NCI-H146 (cell line): ENCODE measurements around the gene LAIR1.

ENCODE experiments used
- DNase-seq: peaks from one replicate; lab custom pipeline; 2025; lab: John Stamatoyannopoulos, UW

The LAIR1 gene

GRCh38 chr19:54317108-54317964 is 47.4 kb downstream of the LAIR1 start:
- no peak for DNase-seq

GRCh38 chr19:54316746-54317107 is 48.0 kb downstream of the LAIR1 start:
- no peak for DNase-seq

DNA sequence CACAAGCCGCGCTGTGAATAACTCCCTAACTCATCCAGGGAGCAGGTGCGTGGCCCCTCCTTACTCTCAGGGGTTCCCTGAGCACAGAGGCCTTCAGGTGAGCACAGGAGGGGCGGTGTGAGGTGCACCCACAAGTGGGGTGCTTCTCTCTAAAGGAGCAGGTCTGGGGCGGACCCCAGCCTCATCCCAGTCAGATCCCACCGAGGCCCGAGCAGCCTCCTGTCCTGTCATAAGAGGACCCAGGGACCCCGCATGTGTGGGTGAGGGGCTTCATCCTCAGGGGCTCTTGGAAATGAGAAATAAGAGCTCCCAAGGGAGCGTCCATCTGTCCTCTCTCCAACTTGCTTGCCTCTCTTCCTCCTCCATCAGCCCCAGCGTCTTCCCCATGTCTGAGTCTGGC is 48.8 kb downstream of the LAIR1 start:
- no peak for DNase-seq

DNA sequence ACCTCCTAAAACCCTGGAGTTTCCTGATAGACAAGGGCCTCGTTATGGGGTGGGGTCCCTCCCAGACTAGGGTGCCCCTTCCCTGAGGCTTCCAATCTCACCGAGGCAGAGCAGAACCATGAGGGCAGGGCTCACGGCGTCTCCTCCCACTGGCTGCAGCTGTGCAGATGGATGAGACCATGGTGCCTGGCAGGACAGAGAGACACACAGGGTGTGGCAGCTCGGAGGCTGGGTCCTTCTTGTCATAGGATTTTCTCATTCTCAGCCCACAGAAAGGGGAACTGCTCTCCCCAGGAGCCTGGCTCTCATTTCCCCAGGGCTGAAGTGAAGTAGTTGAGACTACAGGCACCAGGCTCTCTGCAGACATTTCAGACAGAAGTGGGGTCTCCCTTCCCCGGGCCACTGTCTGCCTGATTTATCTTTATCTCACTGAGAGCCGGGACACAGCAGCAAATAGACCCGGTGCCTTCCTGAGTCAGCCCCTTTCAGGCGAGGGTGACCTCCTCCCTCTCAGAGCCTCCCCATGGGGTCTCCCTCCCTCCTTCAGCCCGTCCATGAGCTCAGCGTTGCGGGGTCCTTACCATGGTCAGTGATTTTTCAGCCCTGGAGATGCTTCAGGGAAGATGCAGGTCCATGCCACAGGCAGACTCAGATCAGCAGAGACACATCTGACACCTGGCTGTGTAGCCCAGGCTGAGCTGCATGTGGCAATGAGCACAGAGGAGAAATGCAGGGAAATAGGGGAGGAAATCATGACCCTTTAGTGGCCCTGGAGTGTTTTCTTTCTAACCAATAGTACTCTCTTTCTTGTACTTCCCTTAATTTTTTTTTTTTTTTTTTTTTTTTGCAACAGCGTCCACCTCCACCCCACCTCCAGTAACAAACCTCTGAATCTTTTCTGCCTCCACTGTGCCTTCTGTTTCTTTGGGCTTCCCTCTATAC is 52.0 kb downstream of the LAIR1 start, which contains the start of gene LILRA5:
LILRA5 (minus strand) TSS at position 731 of the 942 bp plus-strand sequence; CDS start at position 584, 147 bp downstream.
- no peak for DNase-seq

DNA sequence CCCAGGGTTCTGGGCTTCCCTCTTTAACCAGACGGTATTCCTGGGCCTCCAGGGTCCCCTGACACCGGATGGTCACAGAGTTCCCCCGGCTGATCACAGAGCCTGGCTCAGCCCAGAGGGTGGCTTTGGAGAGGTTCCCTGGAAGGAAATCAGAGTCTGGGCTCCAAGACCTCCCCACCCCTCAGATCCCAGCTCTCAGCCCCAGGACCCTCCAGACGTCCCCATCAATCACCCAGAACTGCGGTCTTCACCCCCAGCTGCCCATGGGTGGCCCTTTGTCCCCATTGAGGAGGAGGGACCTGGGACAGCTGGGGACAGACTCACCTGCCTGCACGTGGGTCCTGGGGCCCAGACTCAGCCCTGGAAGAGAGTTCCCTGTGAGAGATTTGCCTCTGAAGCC is 52.7 kb downstream of the LAIR1 start:
- no peak for DNase-seq

DNA sequence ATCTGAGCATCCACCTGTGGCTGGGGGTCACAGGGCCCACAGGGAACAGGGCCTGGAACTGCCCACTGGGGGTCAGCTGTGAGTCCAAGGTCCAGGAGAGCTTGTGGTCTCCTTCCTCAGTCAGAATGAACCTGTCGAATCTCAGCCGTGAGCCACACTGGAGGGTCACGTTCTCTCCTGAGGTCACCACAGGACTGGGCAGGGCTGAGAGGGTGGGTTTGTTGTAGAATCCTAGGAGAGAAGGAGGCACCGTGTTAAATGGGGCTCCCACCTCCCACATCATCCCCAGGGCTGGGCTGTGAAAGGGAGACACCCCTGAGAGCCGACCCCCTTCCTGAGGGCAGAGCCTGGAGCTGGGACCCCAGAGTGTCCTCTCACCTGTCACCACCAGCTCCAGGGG is 53.2 kb downstream of the LAIR1 start:
- DNase-seq: no peak

DNA sequence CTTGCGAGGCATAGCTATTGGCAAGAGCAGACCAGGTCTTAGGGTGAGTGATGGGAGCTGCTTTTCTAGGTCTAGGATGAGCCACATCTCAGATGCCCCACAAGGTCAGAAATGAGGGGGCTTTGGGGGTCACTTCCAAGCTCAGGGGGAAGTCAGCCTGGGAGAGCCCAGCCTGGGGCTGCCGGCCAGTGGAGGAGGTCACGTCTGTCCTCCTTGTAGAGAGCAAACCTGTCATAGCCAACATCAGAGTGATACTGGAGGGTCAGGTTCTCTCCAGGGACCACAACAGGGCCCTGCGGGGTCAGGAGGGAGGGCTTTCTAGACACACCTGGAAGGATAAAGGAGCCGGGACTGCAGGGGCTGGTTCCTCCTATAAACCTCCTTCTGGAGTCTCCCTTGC is 54.2 kb downstream of the LAIR1 start:
- DNase-seq: no peak

DNA sequence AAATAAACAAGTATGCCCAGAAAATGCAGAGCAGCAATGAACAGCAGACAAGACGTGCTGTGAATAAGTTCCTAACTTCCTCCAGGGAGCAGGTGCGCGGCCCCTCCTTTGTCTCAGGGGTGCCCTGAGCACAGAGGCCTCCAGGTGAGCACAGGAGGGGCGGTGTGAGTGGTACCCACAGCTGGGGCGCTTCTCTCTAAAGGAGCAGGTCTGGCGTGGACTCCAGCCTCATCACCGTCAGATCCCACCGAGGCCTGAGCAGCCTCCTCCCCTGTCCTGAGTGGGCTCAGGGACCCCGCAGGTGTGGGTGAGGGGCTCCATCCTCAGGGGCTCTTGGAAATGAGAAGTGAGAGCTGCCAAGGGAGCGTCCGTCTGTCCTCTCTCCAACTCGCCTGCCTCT is 54.9 kb downstream of the LAIR1 start:
- DNase-seq: no peak

DNA sequence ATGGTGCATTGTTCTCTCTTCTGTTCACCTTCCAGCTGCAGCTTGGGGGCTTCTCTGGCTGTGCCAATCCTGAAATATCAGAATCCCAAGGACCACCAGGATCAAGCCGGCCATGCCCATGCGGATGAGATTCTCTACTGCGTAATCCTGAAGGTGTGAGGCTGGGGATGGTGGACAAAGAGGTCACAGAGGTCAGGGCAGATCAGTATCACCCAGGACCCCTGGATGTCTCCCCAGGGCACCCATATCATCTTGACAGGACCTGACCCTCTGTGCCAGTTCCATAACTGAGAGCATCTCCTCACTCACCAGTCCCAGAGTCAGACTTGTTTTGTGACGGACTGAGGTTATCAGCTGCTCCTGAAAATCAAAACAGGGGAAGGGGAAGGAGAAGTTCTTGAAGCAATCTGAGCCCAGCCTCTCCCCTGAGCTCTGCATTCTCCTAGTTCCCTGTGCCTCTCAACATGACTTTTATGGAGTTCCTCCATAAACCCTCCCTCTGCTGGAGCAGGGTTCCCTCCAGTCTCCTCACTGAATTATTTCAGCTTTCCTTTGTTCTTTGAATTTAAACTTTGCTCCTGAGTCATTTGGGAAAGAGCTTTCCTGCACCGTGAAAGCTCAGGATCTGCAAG is 57.2 kb downstream of the LAIR1 start:
- DNase-seq: no peak

- no peak for DNase-seq
Measured at GRCh38 chr19:54305141-54305540, 59.6 kb downstream of the LAIR1 start.

DNA sequence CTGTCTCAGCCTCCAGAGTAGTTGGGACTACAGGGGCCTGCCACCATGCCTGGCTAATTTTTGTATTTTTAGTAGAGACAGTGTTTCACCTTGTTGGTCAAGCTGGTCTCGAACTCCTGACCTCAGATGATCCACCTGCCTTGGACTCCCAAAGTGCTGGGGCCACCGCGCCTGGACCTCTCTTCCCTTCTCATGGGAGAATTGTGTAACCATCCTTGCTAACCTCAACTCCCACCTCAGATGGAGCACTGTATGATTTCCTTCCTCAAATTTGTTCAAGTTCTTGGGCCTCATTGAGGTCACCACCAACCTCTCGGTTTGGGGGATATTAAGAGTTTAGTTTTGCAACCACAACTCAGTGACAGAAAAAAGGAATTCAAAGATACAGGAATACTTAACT is 62.5 kb downstream of the LAIR1 start:
- DNase-seq: no peak
